Activated CD4-positive, alpha-beta T cell treated with anti-CD3 and anti-CD28 coated beads, Interleukin-2, amount 50 U/mL, for 24 hours (primary cell): ENCODE results near the gene CDK11A.
"Not testable (repeated sequence)": the region's sequence is repeated elsewhere in the genome, so short reads cannot be mapped to it uniquely, and the experiment has no call there.

Experiments
- DNase-seq, 2 donors: peaks; one replicate each; pipeline ENCODE4 v3.0.0-alpha.2; 2020; ENCODE audit warnings: low read depth in 1 of 2, low spot score in 1 of 2

The CDK11A gene

DNA sequence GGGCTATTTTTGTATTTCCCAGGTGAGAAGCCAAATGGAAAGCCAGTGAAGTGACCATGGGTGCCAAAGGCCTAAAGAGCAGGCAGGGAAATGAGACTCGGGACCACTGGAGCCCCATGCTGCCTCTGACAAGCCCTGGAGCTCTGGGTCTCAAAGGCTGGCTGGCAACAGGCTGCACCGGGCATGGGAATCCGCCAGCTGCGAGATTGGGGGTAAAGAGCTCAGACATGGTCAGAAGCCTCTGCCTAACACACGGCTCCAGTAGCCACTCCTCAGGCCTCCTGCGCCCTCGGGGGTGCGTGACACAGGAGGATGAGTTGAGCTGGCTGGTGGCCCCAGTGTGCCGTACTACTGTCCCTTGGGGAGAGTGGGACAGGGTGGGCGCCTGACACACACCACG, 59.8 kb downstream of the CDK11A start:
- DNase-seq: not testable (repeated sequence)

DNA sequence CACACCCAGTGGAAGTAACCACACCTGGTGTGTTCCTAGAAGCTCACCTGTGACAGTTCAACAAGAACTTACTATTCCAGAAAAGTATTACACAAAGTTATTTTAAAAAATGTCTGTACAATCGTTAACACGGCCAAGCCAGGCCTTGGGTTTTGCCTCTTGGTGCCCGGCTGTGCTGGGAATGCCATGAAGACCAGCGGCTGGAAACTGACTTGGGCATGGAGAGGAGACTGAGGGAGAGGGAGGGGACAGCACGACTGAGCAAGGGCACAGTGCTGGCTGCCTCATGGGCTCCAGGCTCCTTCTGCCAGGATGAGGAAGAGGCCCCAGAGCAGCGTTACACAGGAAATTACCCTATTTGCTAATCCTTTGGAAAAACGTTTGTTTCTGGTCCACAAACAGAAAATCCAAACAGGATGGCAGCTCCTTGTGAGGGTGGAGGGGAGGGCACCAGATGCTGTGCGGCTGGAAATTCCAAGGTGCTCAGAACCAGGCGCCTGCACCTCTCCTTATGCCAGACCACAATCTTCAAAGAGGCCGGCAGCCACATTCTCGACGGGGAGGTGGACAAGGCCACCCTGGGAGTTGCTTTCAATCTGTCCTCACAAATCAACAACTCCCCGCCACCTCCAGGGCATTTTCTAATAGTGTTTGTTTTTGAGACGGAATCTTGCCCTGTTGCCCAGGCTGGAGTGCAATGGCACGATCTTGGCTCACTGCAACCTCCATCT, 61.2 kb downstream of the CDK11A start:
- not testable (repeated sequence) for DNase-seq

DNA sequence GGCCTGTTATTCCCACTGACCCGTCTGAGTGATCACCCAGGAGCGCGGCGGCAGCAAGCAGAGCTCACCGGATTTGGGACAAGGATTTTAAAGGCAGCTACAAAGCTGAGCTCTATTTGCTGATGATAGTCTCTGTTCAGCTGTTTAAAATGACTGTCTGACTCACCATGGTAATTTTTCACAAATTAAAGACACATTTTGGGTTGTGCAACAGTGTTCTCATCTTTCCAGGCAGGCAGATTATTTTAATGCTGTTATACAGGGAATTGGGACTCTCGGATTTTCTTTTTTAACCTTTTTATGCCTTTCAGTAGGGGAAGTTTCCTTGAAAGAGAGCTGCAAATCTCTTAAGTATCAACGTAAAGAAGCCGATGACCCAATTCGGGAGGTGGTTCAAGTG, 61.8 kb downstream of the CDK11A start:
- not testable (repeated sequence) for DNase-seq

DNA sequence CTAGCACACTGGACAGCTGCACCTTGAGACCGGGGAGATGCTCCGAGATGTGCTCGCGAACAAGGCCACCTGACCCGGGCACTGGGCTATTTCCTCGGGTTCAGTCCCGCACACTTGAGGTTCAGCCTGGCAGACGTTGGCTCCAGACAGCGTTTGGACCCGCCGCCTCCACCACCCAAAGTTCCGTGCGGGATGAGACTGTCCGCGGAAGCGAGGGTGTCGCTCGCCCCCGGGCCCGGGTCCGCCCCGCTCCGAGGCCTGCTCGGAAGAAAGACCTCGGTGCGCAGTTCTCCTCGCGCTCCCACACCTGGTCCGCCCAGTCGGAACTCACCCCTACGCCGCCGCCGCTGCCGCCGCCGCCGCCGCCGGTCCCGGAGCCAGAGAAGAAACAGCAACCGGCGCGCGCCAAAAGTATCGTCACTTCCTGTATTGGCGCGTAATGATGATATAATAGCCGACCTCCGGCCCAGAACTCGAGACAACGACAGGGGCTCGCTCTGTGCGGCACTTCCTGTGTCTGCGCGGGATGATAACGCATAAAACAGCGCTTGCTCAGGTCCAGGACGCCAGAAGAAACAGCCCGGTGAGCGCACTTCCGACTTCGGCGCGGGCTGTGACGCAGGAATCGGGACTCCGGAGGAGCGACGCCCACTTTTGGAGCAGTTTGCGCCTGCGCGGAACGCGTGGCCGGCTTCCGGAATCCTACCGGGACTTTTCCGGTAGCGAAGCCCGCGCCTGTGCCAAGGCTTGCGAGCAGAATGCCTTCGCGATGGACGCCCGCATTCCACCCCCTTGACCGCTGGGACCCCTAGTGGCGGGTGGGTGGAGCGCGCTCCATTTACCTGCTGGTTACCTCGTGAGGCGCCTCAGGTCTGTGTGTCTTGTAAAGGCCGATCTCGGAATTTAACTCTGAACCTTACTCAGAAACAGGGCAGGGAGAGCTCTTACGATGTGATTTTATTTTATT, 65.3 kb downstream of the CDK11A start, which contains the start of gene CDK11B:
Gene CDK11B (minus strand): TSS at position 422 of the 967 bp plus-strand sequence. CDS start 1,519 bp downstream, outside the sequence.
- peak; percentile 100 for DNase-seq
